ENCODE results near the gene EFNA5. TPM values are rescaled to one million over a fixed set of nuclear protein-coding genes. Genes with fewer than 3 reads are reported as not detected.

EFNA5 gene
- total and polyA plus RNA-seq, 2 experiments from 2014 or later, result 7.5 to 10.1 TPM

DNA sequence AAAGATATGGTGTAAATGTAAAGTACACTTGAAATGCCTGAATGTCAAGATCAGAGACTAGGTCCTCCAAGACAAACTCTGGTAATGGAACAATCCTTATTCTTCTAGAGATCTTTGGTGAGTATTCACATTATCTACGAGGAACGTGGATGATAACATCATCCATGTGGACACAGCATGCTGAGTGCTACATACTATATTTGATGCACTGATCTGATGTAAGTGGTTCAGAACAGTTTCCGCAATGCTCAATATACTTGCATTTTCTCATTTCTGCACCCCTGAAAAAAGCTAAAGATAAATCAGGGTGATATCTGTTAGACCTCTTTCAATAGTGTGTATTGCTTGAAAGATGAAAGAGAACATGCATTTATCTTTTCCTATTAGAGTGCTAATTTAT, 226.8 kb downstream of the EFNA5 start:
- Mint-ChIP-seq H3K36me3 (ENCODE audit: low read depth) (peaks cover 4% of the 10 kb centered on the region; the same call in 1 of the 3 replicates), H3K27me3 (ENCODE audit: insufficient read depth, low read depth, poor library complexity) (no peaks in the 10 kb centered on the region), H3K4me1 (peaks cover 23% of the 10 kb centered on the region), H3K4me3 (no peak overlapping the region), H3K9me3 (no peaks in the 10 kb centered on the region), H3K27ac (no peak overlapping the region)
- Histone ChIP-seq H2AFZ (no peak overlapping the region), H3K79me2 (replicated peaks; ENCODE audit: insufficient read depth) (no peaks in the 10 kb centered on the region), H3K4me1 (ENCODE audit: insufficient read depth) (peaks cover 20% of the 10 kb centered on the region; the same call in 1 of the 2 replicates), H3K27me3 (ENCODE audit: insufficient read depth) (no peaks in the 10 kb centered on the region), H3K9me2 (ENCODE audit: insufficient read depth) (no peaks in the 10 kb centered on the region), H3K4me2 (no peak overlapping the region), H3K36me3 (ENCODE audit: insufficient read depth) (no peaks in the 10 kb centered on the region), H3K27ac (ENCODE audit: low read depth) (no peak overlapping the region), H3F3A (replicated peaks; ENCODE audit: low read depth) (no peaks in the 10 kb centered on the region), H4K20me1 (replicated peaks; ENCODE audit: insufficient read depth) (no peaks in the 10 kb centered on the region), H3K4me3 (no peak overlapping the region)
- TF ChIP-seq REST (IDR thresholded peaks at IDR 0.05; ENCODE audit: unreplicated experiment) (no peak), NANOG (IDR thresholded peaks at IDR 0.05; ENCODE audit: borderline replicate concordance) (no peak), STAT1 (IDR thresholded peaks at IDR 0.05; ENCODE audit: unreplicated experiment) (no peak), ZNF331 (CRISPR knock-in tag; IDR thresholded peaks at IDR 0.05; ENCODE audit: low read depth) (no peak), POLR2AphosphoS5 (IDR thresholded peaks at IDR 0.05; ENCODE audit: low read depth) (no peak), CREB1 (CRISPR knock-in tag; IDR thresholded peaks at IDR 0.05; ENCODE audit: low read depth) (no peak), ZNF462 (CRISPR knock-in tag; IDR thresholded peaks at IDR 0.05) (no peak), ZNF114 (CRISPR knock-in tag; IDR thresholded peaks at IDR 0.05) (no peak), CTCF (conservative IDR thresholded peaks at IDR 0.05; ENCODE audit: low read depth in 2 of 2) (no peak), EZH2 (IDR thresholded peaks at IDR 0.05; ENCODE audit: low read depth, unreplicated experiment) (no peak), JUNB (IDR thresholded peaks at IDR 0.05; ENCODE audit: unreplicated experiment) (no peak)
- TF ChIP-seq, protein P1, sequence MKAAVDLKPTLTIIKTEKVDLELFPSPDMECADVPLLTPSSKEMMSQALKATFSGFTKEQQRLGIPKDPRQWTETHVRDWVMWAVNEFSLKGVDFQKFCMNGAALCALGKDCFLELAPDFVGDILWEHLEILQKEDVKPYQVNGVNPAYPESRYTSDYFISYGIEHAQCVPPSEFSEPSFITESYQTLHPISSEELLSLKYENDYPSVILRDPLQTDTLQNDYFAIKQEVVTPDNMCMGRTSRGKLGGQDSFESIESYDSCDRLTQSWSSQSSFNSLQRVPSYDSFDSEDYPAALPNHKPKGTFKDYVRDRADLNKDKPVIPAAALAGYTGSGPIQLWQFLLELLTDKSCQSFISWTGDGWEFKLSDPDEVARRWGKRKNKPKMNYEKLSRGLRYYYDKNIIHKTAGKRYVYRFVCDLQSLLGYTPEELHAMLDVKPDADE (IDR thresholded peaks at IDR 0.05), result no peak
- DNase-seq (ENCODE audit: low spot score), result no peak
- ATAC-seq, result no peak
